K562 (cell line): ENCODE data around the gene E2F7. TPM values are rescaled to one million over a fixed set of nuclear protein-coding genes. Genes with fewer than 3 reads are reported as not detected.

ENCODE experiments used
- ATAC-seq: fragments of 200-7000 bp; cut with Tn5 transposase; 3 replicates; pipeline ENCODE4 v1.9.1; 2020; ENCODE audit warnings: moderate library complexity
- BruUV-seq: library from RNA; stranded (reverse); fragments of 400-500 nt; replicated peaks from 2 replicates; lab custom pipeline; 2021; lab: Mats Ljungman, UMichigan
- CTCF ChIA-PET: fragments of 300-600 bp; formaldehyde crosslinking; extraction: SDS; loops from one replicate; lab custom pipeline; 2021; ENCODE audit warnings: low intra/inter-chr PET ratio; lab: Yijun Ruan, JAX
- POLR2A ChIA-PET: fragments of 300-600, 350-650 bp; sonication (Branson Sonifier 250); formaldehyde crosslinking; extraction: SDS; loops from one replicate; lab custom pipeline; 2021; ENCODE audit warnings: antibody characterized with exemption, inconsistent platforms; lab: Yijun Ruan, JAX
- DNase-seq, 4 experiments: peaks; one replicate each; pipeline versions ENCODE4 v3.0.0 to v3.0.0-alpha.2; 2011 to 2018; ENCODE audit warnings: low spot score in 3 of 4, mixed read lengths in 3 of 4; ENCODE audit errors: extremely low read depth in 1 of 4
- FAIRE-seq: peaks from 2 replicates; lab custom pipeline; 2011; peaks lifted over from hg19 to GRCh38; lab: Jason Lieb, UNC
- H2AFZ ChIP-seq: 2 replicates; pipeline ENCODE4 v1.6.0; 2011; ENCODE audit warnings: low read depth, low read length, control low read depth, inconsistent platforms
- H3K27ac ChIP-seq: fragments of 200-600 bp; 3 replicates; pipeline ENCODE4 v1.8.0; 2011; ENCODE audit warnings: low read depth, mild to moderate bottlenecking, control low read depth, inconsistent platforms, low read length, moderate library complexity, mixed read lengths; ENCODE audit errors: extremely low read depth
- H3K27me3 ChIP-seq, 2 experiments: fragments of 300-600 bp in 1 of 2; 2 replicates in 1 of 2; 3 replicates in 1 of 2; pipeline versions ENCODE4 v1.6.0 to v1.8.0; 2011; ENCODE audit warnings: inconsistent platforms in 2 of 2, low read length in 2 of 2, mild to moderate bottlenecking in 1 of 2, mixed read lengths in 1 of 2, moderate library complexity in 1 of 2; ENCODE audit not compliant: control insufficient read depth in 2 of 2, insufficient read depth in 2 of 2
- H3K36me3 ChIP-seq: fragments of 300-600 bp; 3 replicates; pipeline ENCODE4 v1.8.0; 2011; ENCODE audit warnings: mild to moderate bottlenecking, low read length, inconsistent platforms; ENCODE audit not compliant: control insufficient read depth, insufficient read depth
- H3K4me1 ChIP-seq, 2 experiments: fragments of 200-600 bp in 1 of 2; replicated peaks in 1 of 2; 2 replicates in 1 of 2; 3 replicates in 1 of 2; pipeline versions ENCODE4 v1.5.1 to v1.8.0; 2011; ENCODE audit warnings: inconsistent platforms in 2 of 2, low read length in 2 of 2, mild to moderate bottlenecking in 1 of 2, mixed read lengths in 1 of 2, moderate library complexity in 1 of 2; ENCODE audit not compliant: control insufficient read depth in 2 of 2, insufficient read depth in 2 of 2
- H3K4me2 ChIP-seq: 2 replicates; pipeline ENCODE4 v1.6.1; 2011; ENCODE audit warnings: low read length, control low read depth, inconsistent platforms, mixed read lengths; ENCODE audit not compliant: insufficient read depth
- H3K4me3 ChIP-seq: fragments of 200-600 bp; sonication (generic), shearing (Covaris generic); 2 replicates; pipeline ENCODE4 v1.5.1; 2016; ENCODE audit warnings: control low read depth, inconsistent platforms
- H3K79me2 ChIP-seq: fragments of 200-600 bp; 3 replicates; pipeline ENCODE4 v1.8.0; 2011; ENCODE audit warnings: low read length, inconsistent platforms; ENCODE audit not compliant: control insufficient read depth, insufficient read depth
- H3K9ac ChIP-seq, 2 experiments: 2 replicates each; pipeline versions ENCODE4 v1.6.0 to v1.6.1; 2011; ENCODE audit warnings: low read depth in 2 of 2, low read length in 2 of 2, control low read depth in 1 of 2, inconsistent platforms in 1 of 2, mild to moderate bottlenecking in 1 of 2, mixed read lengths in 1 of 2; ENCODE audit not compliant: insufficient read depth in 1 of 2
- H3K9me1 ChIP-seq: one replicate; pipeline ENCODE4 v1.6.0; 2011; ENCODE audit warnings: inconsistent platforms, mild to moderate bottlenecking, low read length, moderate library complexity; ENCODE audit not compliant: control insufficient read depth, insufficient read depth
- H3K9me3 ChIP-seq: replicated peaks from 2 replicates; pipeline ENCODE4 v1.5.1; 2011; ENCODE audit warnings: low read depth, low read length, inconsistent platforms; ENCODE audit not compliant: control insufficient read depth, insufficient read depth
- H4K20me1 ChIP-seq: replicated peaks from 2 replicates; pipeline ENCODE4 v1.6.1; 2011; ENCODE audit warnings: low read length, inconsistent platforms, mixed read lengths; ENCODE audit not compliant: control insufficient read depth, insufficient read depth
- BCOR ChIP-seq: fragments of 450-650 bp; IDR thresholded peaks from 2 replicates; pipeline ENCODE4 v1.6.1; 2016
- FUS ChIP-seq: fragments of 200-400 bp; formaldehyde crosslinking; optimal IDR thresholded peaks from 2 replicates; pipeline ENCODE3; 2017; ENCODE audit warnings: low read depth, low read length
- YBX1 ChIP-seq: fragments of 450-650 bp; IDR thresholded peaks from 2 replicates; pipeline ENCODE4 v1.7.1; 2016; ENCODE audit warnings: mild to moderate bottlenecking
- YY1 ChIP-seq, 3 experiments: IDR thresholded peaks; 2 replicates each; pipeline ENCODE4 v1.6.1; 2011; ENCODE audit warnings: low read length in 2 of 3, mild to moderate bottlenecking in 2 of 3, moderate library complexity in 2 of 3, borderline replicate concordance in 1 of 3, control low read depth in 1 of 3, low read depth in 1 of 3; ENCODE audit not compliant: insufficient read depth in 3 of 3, insufficient replicate concordance in 2 of 3, control insufficient read depth in 1 of 3, insufficient read length in 1 of 3; ENCODE audit errors: extremely low read depth in 1 of 3
- ZBTB33 ChIP-seq: sonication (generic); formaldehyde crosslinking; IDR thresholded peaks from 2 replicates; pipeline ENCODE4 v1.8.1; 2023; ENCODE audit warnings: mild to moderate bottlenecking, missing genetic modification reagents
- WGBS: fragments of 100-300 bp; shearing (Covaris generic); methylation state at CpG from one replicate; pipeline ENCODE4 v1.1.6; 2016; ENCODE audit warnings: low coverage, mixed read lengths; ENCODE audit not compliant: insufficient coverage; ENCODE audit errors: missing lambda C conversion rate; 5-methylcytosine and 5-hydroxymethylcytosine counted together
- in situ Hi-C: fragments of 300-500 bp; cut with MboI; formaldehyde crosslinking; loops from 4 replicates; pipeline ENCODE4 v1.15.0; 2018; ENCODE audit warnings: inconsistent platforms, mixed read lengths
- intact Hi-C: fragments of 100-400 bp; cut with micrococcal nuclease; formaldehyde crosslinking; loops from 2 replicates; pipeline ENCODE4 v1.14.2; 2022
- polyA plus RNA-seq, 8 experiments: library from polyadenylated mRNA; depleted of rRNA in 4 of 8; stranded (reverse) in 5 of 8; unstranded in 3 of 8; fragments of >200 nt; fragmentation: Nextera tagmentation in 2 of 8; fragmentation: Illumina TruSeq in 1 of 8; extraction: Ambion mirVana in 2 of 8; extraction: Trizol in 1 of 8; gene quantifications; 2 replicates each; pipeline versions ENCODE4 v1.2.1 to v1.2.3, GENCODE V29; 2011 to 2014; ENCODE audit warnings: inconsistent platforms in 1 of 8, missing spikeins in 1 of 8
- total RNA-seq, 7 experiments: library from RNA; depleted of rRNA in 6 of 7; stranded (reverse); fragments of >200 nt in 6 of 7; fragmentation: Illumina TruSeq in 2 of 7; extraction: Trizol in 2 of 7; gene quantifications; 2 replicates each; pipeline versions ENCODE4 v1.2.1 to v1.2.3, GENCODE V29; 2011 to 2021; ENCODE audit warnings: low replicate concordance in 1 of 7

The E2F7 gene
- total and polyA plus RNA-seq, 9 of the 15 experiments (the other 6 are each of a cell fraction or from before 2014, with no cell fraction given), result 3.4 to 13.6 (median 8.1) TPM

- TF ChIP-seq YY1 (IDR thresholded peaks at IDR 0.05; ENCODE audit: borderline replicate concordance in 1 of 3, control insufficient read depth in 1 of 3, extremely low read depth in 1 of 3, insufficient read depth in 3 of 3, insufficient read length in 1 of 3, insufficient replicate concordance in 2 of 3, low read depth in 1 of 3, low read length in 2 of 3), result no peak
- no peak for TF ChIP-seq ZBTB33 (CRISPR knock-in tag)
Observed at GRCh38 chr12:77087427-77087826, 22.1 kb upstream of the E2F7 start (continued).

GRCh38 chr12:77082021-77082420, 16.7 kb upstream of the E2F7 start:
- no peak for FAIRE-seq
- no peak for ATAC-seq
- H3K9me1 ChIP-seq, result no peaks in the 10 kb centered on the region
- H3K9ac ChIP-seq, result no peak overlapping the region
- H3K36me3 ChIP-seq, result no peaks in the 10 kb centered on the region
- no peak overlapping the region for H3K4me3 ChIP-seq
- 0% methylated on average over 1 of the region's 1 CpG for WGBS
- H4K20me1 ChIP-seq, result no peaks in the 10 kb centered on the region
- H3K27ac ChIP-seq, result no peak overlapping the region
- in situ Hi-C loops, result no loop called here
- no peaks in the 10 kb centered on the region for H3K79me2 ChIP-seq
- no peak for DNase-seq
- H3K4me1 ChIP-seq, result no peaks in the 10 kb centered on the region
- no TSS peak for BruUV-seq
- H3K4me2 ChIP-seq, result no peak overlapping the region
- H3K9me3 ChIP-seq, result no peaks in the 10 kb centered on the region
- no peak for TF ChIP-seq FUS
- no peak for TF ChIP-seq BCOR
- TF ChIP-seq YBX1, result no peak
- TF ChIP-seq, all 486 proteins: peak for 0
- ChIA-PET CTCF (no interaction called here), POLR2A (no interaction called here)
- intact Hi-C loops, result no loop called here
- Histone ChIP-seq H3K27me3 (no peaks in the 10 kb centered on the region), H2AFZ (no peak overlapping the region)
